ENCODE data around the gene LAMA3.

Gene LAMA3

DNA sequence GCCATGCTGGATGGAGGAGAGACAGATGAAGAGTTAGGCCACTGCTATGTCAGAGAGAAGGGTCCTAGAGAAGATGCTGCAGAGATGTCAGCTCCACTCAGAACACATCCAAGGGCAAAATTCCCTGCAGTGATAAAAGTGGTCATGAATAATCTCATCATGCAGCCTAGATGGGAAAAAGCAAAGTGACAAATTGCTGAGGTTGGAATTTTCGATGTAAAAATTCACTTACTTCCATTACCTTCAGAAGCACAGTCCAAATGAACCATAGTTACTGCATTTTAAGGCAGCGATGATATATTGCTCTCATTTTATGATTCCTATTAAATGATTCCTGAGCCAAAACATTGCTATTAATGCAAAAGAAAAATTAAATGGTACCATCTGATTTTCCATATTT lies 43.0 kb upstream of the LAMA3 start:
- Histone ChIP-seq H3K9me3 (ENCODE audit: insufficient read depth, low read length, severe bottlenecking) (peaks cover 12% of the 10 kb centered on the region), H3K36me3 (ENCODE audit: insufficient read depth, low read length) (no peaks in the 10 kb centered on the region), H3K4me2 (ENCODE audit: insufficient read depth, low read length) (no peak overlapping the region), H3K9ac (ENCODE audit: low read depth, low read length) (no peak overlapping the region), H3K4me3 (ENCODE audit: low read depth in 1 of 2, low read length in 2 of 2) (no peak overlapping the region), H3K79me2 (ENCODE audit: insufficient read depth, low read length) (no peaks in the 10 kb centered on the region), H3K27me3 (ENCODE audit: insufficient read depth, low read length, poor library complexity) (peaks cover 2% of the 10 kb centered on the region), H4K20me1 (ENCODE audit: insufficient read depth, low read length) (no peaks in the 10 kb centered on the region), H3K27ac (ENCODE audit: low read length) (no peak overlapping the region), H3K4me1 (ENCODE audit: insufficient read depth, low read length) (no peaks in the 10 kb centered on the region), H2AFZ (ENCODE audit: low read depth, low read length) (no peak overlapping the region)
- no peak for TF ChIP-seq EZH2 (IDR thresholded peaks at IDR 0.05; ENCODE audit: borderline replicate concordance, low read depth, low read length, severe bottlenecking)
- TF ChIP-seq, protein P1, sequence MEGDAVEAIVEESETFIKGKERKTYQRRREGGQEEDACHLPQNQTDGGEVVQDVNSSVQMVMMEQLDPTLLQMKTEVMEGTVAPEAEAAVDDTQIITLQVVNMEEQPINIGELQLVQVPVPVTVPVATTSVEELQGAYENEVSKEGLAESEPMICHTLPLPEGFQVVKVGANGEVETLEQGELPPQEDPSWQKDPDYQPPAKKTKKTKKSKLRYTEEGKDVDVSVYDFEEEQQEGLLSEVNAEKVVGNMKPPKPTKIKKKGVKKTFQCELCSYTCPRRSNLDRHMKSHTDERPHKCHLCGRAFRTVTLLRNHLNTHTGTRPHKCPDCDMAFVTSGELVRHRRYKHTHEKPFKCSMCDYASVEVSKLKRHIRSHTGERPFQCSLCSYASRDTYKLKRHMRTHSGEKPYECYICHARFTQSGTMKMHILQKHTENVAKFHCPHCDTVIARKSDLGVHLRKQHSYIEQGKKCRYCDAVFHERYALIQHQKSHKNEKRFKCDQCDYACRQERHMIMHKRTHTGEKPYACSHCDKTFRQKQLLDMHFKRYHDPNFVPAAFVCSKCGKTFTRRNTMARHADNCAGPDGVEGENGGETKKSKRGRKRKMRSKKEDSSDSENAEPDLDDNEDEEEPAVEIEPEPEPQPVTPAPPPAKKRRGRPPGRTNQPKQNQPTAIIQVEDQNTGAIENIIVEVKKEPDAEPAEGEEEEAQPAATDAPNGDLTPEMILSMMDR (IDR thresholded peaks at IDR 0.05; ENCODE audit: borderline replicate concordance, extremely low read depth, low read length, poor library complexity, severe bottlenecking): no peak
- no peak for DNase-seq
- no peak for ATAC-seq (ENCODE audit: insufficient read depth, low read depth)

GRCh38 chr18:23648456-23648855 lies 40.8 kb upstream of the LAMA3 start:
- H3K27ac ChIP-seq (ENCODE audit: low read length): no peak overlapping the region
- H3K4me3 ChIP-seq (ENCODE audit: low read depth in 1 of 2, low read length in 2 of 2): no peak overlapping the region
- TF ChIP-seq EZH2 (IDR thresholded peaks at IDR 0.05; ENCODE audit: borderline replicate concordance, low read depth, low read length, severe bottlenecking): no peak
- TF ChIP-seq, protein P1 (IDR thresholded peaks at IDR 0.05; ENCODE audit: borderline replicate concordance, extremely low read depth, low read length, poor library complexity, severe bottlenecking): no peak
- H3K9ac ChIP-seq (ENCODE audit: low read depth, low read length): no peak overlapping the region
- H3K4me1 ChIP-seq (ENCODE audit: insufficient read depth, low read length): no peaks in the 10 kb centered on the region
- DNase-seq (no peak), ATAC-seq (ENCODE audit: insufficient read depth, low read depth) (no peak)
- no peaks in the 10 kb centered on the region for H3K36me3 ChIP-seq (ENCODE audit: insufficient read depth, low read length)
- H3K27me3 ChIP-seq (ENCODE audit: insufficient read depth, low read length, poor library complexity): peaks cover 2% of the 10 kb centered on the region
- no peak overlapping the region for H2AFZ ChIP-seq (ENCODE audit: low read depth, low read length)
- H3K79me2 ChIP-seq (ENCODE audit: insufficient read depth, low read length): no peaks in the 10 kb centered on the region
- H3K9me3 ChIP-seq (ENCODE audit: insufficient read depth, low read length, severe bottlenecking): no peaks in the 10 kb centered on the region
- H4K20me1 ChIP-seq (ENCODE audit: insufficient read depth, low read length): no peaks in the 10 kb centered on the region
- H3K4me2 ChIP-seq (ENCODE audit: insufficient read depth, low read length): no peak overlapping the region

DNA sequence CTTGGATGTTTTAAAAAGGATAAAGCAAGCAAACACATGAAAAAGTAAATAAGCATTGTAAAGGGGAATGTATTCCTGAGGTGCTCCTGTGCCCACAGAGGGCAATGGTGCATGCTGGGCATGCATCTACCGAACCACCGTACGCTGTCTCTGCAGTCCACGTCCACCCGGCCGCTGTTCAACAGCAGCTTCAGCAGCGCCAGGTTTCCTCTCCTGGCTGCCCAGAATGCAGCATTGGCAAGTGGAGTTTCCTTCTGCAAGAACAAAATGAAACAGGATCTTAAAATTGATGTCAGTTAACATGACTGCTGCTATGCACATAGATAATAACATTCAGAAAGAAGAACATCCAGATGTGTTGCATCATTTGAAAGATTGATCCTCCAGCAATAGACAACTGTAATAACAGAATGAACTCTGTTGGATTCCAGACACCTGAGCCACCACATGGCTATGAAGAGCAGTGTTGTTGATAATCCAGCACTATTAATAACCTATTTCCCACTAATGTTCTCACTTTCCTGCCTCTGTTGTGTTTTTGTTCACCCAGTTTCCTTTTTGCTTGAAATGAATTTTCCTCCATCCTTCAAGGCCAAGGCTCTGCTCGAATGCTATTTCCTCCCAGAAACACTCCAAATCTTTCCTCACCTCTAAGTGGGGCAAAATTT lies 40.2 kb upstream of the LAMA3 start:
- H3K4me3 ChIP-seq (ENCODE audit: low read depth in 1 of 2, low read length in 2 of 2): no peak overlapping the region
- H3K9ac ChIP-seq (ENCODE audit: low read depth, low read length): no peak overlapping the region
- H3K4me2 ChIP-seq (ENCODE audit: insufficient read depth, low read length): no peak overlapping the region
- no peak overlapping the region for H3K27ac ChIP-seq (ENCODE audit: low read length)
- no peaks in the 10 kb centered on the region for H3K36me3 ChIP-seq (ENCODE audit: insufficient read depth, low read length)
- ATAC-seq (ENCODE audit: insufficient read depth, low read depth) (no peak), DNase-seq (no peak)
- H3K9me3 ChIP-seq (ENCODE audit: insufficient read depth, low read length, severe bottlenecking): no peaks in the 10 kb centered on the region
- H4K20me1 ChIP-seq (ENCODE audit: insufficient read depth, low read length): no peaks in the 10 kb centered on the region
- no peaks in the 10 kb centered on the region for H3K4me1 ChIP-seq (ENCODE audit: insufficient read depth, low read length)
- H3K27me3 ChIP-seq (ENCODE audit: insufficient read depth, low read length, poor library complexity): peaks cover 2% of the 10 kb centered on the region
- H2AFZ ChIP-seq (ENCODE audit: low read depth, low read length): no peak overlapping the region
- H3K79me2 ChIP-seq (ENCODE audit: insufficient read depth, low read length): no peaks in the 10 kb centered on the region
- TF ChIP-seq EZH2 (IDR thresholded peaks at IDR 0.05; ENCODE audit: borderline replicate concordance, low read depth, low read length, severe bottlenecking): no peak

GRCh38 chr18:23650968-23651927 lies 38.0 kb upstream of the LAMA3 start:
- Histone ChIP-seq H2AFZ (ENCODE audit: low read depth, low read length) (no peak overlapping the region), H3K4me3 (ENCODE audit: low read depth in 1 of 2, low read length in 2 of 2) (no peak overlapping the region), H3K4me2 (ENCODE audit: insufficient read depth, low read length) (no peak overlapping the region), H3K36me3 (ENCODE audit: insufficient read depth, low read length) (no peaks in the 10 kb centered on the region), H3K27ac (ENCODE audit: low read length) (no peak overlapping the region), H3K27me3 (ENCODE audit: insufficient read depth, low read length, poor library complexity) (peaks cover 2% of the 10 kb centered on the region), H3K9me3 (ENCODE audit: insufficient read depth, low read length, severe bottlenecking) (no peaks in the 10 kb centered on the region), H4K20me1 (ENCODE audit: insufficient read depth, low read length) (no peaks in the 10 kb centered on the region), H3K4me1 (ENCODE audit: insufficient read depth, low read length) (no peaks in the 10 kb centered on the region), H3K9ac (ENCODE audit: low read depth, low read length) (no peak overlapping the region), H3K79me2 (ENCODE audit: insufficient read depth, low read length) (no peaks in the 10 kb centered on the region)
- no peak for ATAC-seq (ENCODE audit: insufficient read depth, low read depth)
- no peak for DNase-seq
- TF ChIP-seq EZH2 (IDR thresholded peaks at IDR 0.05; ENCODE audit: borderline replicate concordance, low read depth, low read length, severe bottlenecking): no peak
- TF ChIP-seq, protein P1 (IDR thresholded peaks at IDR 0.05; ENCODE audit: borderline replicate concordance, extremely low read depth, low read length, poor library complexity, severe bottlenecking): no peak

Measured in DND-41 (cell line).